ENCODE results near the gene PLXNA2.

The PLXNA2 gene

GRCh38 chr1:208201229-208201628, 43.0 kb downstream of the PLXNA2 start:
- TF ChIP-seq FOXP2 (optimal IDR thresholded peaks at IDR 0.05; ENCODE audit: borderline replicate concordance, extremely low read depth, extremely low read length, insufficient read depth) (no peak), SIN3A (IDR thresholded peaks at IDR 0.05; ENCODE audit: borderline replicate concordance, insufficient read depth, low read length) (peak; percentile 36; the same call in 1 of the 2 replicates), REST (IDR thresholded peaks at IDR 0.05; ENCODE audit: insufficient read depth in 1 of 2, low read depth in 2 of 2, low read length in 2 of 2) (peak in 1 of 2 experiments; percentile 33; a peak in 1 of 4 replicates), TAF1 (IDR thresholded peaks at IDR 0.05; ENCODE audit: borderline replicate concordance, insufficient read depth, low read length) (no peak; the same call in 1 of the 2 replicates), POLR2AphosphoS5 (IDR thresholded peaks at IDR 0.05; ENCODE audit: low read depth, low read length) (no peak)

- TF ChIP-seq POLR2AphosphoS5 (IDR thresholded peaks at IDR 0.05; ENCODE audit: low read depth, low read length) (no peak), FOXP2 (optimal IDR thresholded peaks at IDR 0.05; ENCODE audit: borderline replicate concordance, extremely low read depth, extremely low read length, insufficient read depth) (no peak), SIN3A (IDR thresholded peaks at IDR 0.05; ENCODE audit: borderline replicate concordance, insufficient read depth, low read length) (no peak), TAF1 (IDR thresholded peaks at IDR 0.05; ENCODE audit: borderline replicate concordance, insufficient read depth, low read length) (no peak), REST (IDR thresholded peaks at IDR 0.05; ENCODE audit: insufficient read depth in 1 of 2, low read depth in 2 of 2, low read length in 2 of 2) (no peak)
These were observed 44.1 kb downstream of the PLXNA2 start for GRCh38 chr1:208200116-208200515.

- TF ChIP-seq TAF1 (IDR thresholded peaks at IDR 0.05; ENCODE audit: borderline replicate concordance, insufficient read depth, low read length) = no peak
- TF ChIP-seq FOXP2 (optimal IDR thresholded peaks at IDR 0.05; ENCODE audit: borderline replicate concordance, extremely low read depth, extremely low read length, insufficient read depth) = no peak
- no peak for TF ChIP-seq SIN3A (IDR thresholded peaks at IDR 0.05; ENCODE audit: borderline replicate concordance, insufficient read depth, low read length)
- no peak for TF ChIP-seq POLR2AphosphoS5 (IDR thresholded peaks at IDR 0.05; ENCODE audit: low read depth, low read length)
- TF ChIP-seq REST (IDR thresholded peaks at IDR 0.05; ENCODE audit: insufficient read depth in 1 of 2, low read depth in 2 of 2, low read length in 2 of 2) = no peak
These were observed 45.9 kb downstream of the PLXNA2 start for GRCh38 chr1:208198236-208198635.

GRCh38 chr1:208194944-208195343, 49.2 kb downstream of the PLXNA2 start:
- TF ChIP-seq REST (IDR thresholded peaks at IDR 0.05; ENCODE audit: insufficient read depth in 1 of 2, low read depth in 2 of 2, low read length in 2 of 2) (no peak), POLR2AphosphoS5 (IDR thresholded peaks at IDR 0.05; ENCODE audit: low read depth, low read length) (no peak), FOXP2 (optimal IDR thresholded peaks at IDR 0.05; ENCODE audit: borderline replicate concordance, extremely low read depth, extremely low read length, insufficient read depth) (no peak), SIN3A (IDR thresholded peaks at IDR 0.05; ENCODE audit: borderline replicate concordance, insufficient read depth, low read length) (no peak), TAF1 (IDR thresholded peaks at IDR 0.05; ENCODE audit: borderline replicate concordance, insufficient read depth, low read length) (no peak)

GRCh38 chr1:208192995-208193394, 51.2 kb downstream of the PLXNA2 start:
- TF ChIP-seq POLR2AphosphoS5 (IDR thresholded peaks at IDR 0.05; ENCODE audit: low read depth, low read length) (no peak), REST (IDR thresholded peaks at IDR 0.05; ENCODE audit: insufficient read depth in 1 of 2, low read depth in 2 of 2, low read length in 2 of 2) (no peak), FOXP2 (optimal IDR thresholded peaks at IDR 0.05; ENCODE audit: borderline replicate concordance, extremely low read depth, extremely low read length, insufficient read depth) (no peak), TAF1 (IDR thresholded peaks at IDR 0.05; ENCODE audit: borderline replicate concordance, insufficient read depth, low read length) (no peak), SIN3A (IDR thresholded peaks at IDR 0.05; ENCODE audit: borderline replicate concordance, insufficient read depth, low read length) (no peak)
